Right kidney (tissue), 9 donors: ENCODE data around the gene POLR2H.

Experiments used
- DNase-seq: peaks from one replicate; pipeline ENCODE4 v3.0.0-alpha.2; 2016
- long read RNA-seq, 8 donors: transcript quantifications; one replicate each; lab custom pipeline, GENCODE V29; 2026

Gene POLR2H
- long read RNA-seq, donor 1, transcript POLR2H-208 (6 exons, 1,802 nt) = major isoform, 6 of 62 reads
- long read RNA-seq, donor 1, partial matches to known transcripts = 46 of 62 reads
- long read RNA-seq, donor 1, other reads (novel, unspliced or antisense) = 0 of 62 reads
- long read RNA-seq, donor 2, partial matches to known transcripts = 21 of 27 reads
- long read RNA-seq, donor 2, other reads (novel, unspliced or antisense) = 0 of 27 reads
- long read RNA-seq, donor 3, partial matches to known transcripts = 8 of 12 reads
- long read RNA-seq, donor 3, other reads (novel, unspliced or antisense) = 0 of 12 reads
- long read RNA-seq, donor 4, partial matches to known transcripts = 24 of 32 reads
- long read RNA-seq, donor 4, other reads (novel, unspliced or antisense) = 0 of 32 reads
- long read RNA-seq, donor 5, transcript POLR2H-202 (5 exons, 878 nt) = major isoform, 5 of 53 reads
- long read RNA-seq, donor 5, partial matches to known transcripts = 36 of 53 reads
- long read RNA-seq, donor 5, other reads (novel, unspliced or antisense) = 0 of 53 reads
- long read RNA-seq, donor 6, partial matches to known transcripts = 38 of 46 reads
- long read RNA-seq, donor 6, other reads (novel, unspliced or antisense) = 0 of 46 reads
- long read RNA-seq, donor 7, partial matches to known transcripts = 48 of 59 reads
- long read RNA-seq, donor 7, other reads (novel, unspliced or antisense) = 0 of 59 reads
- long read RNA-seq, donor 8, transcript POLR2H-208 (6 exons, 1,802 nt) = major isoform, 6 of 36 reads
- long read RNA-seq, donor 8, transcript POLR2H-211 (4 exons, 1,035 nt) = minor isoform, 5 of 36 reads
- long read RNA-seq, donor 8, partial matches to known transcripts = 18 of 36 reads
- long read RNA-seq, donor 8, other reads (novel, unspliced or antisense) = 0 of 36 reads

GRCh38 chr3:184361532-184361931 lies at the start of gene POLR2H, which contains the start of gene CLCN2:
Gene POLR2H (plus strand): TSS chr3:184361710. CDS start chr3:184363493, 1,783 bp downstream.
Gene CLCN2 (minus strand): TSS chr3:184361605. CDS start chr3:184361479, 126 bp downstream.
- DNase-seq = peak; percentile 83

- DNase-seq = peak; percentile 78
Measured at GRCh38 chr3:184314363-184314699, 47.2 kb upstream of the POLR2H start, which contains the start of gene EIF4G1. Gene EIF4G1 (plus strand): TSS chr3:184314606. CDS start chr3:184315797, 1,191 bp downstream.

DNA sequence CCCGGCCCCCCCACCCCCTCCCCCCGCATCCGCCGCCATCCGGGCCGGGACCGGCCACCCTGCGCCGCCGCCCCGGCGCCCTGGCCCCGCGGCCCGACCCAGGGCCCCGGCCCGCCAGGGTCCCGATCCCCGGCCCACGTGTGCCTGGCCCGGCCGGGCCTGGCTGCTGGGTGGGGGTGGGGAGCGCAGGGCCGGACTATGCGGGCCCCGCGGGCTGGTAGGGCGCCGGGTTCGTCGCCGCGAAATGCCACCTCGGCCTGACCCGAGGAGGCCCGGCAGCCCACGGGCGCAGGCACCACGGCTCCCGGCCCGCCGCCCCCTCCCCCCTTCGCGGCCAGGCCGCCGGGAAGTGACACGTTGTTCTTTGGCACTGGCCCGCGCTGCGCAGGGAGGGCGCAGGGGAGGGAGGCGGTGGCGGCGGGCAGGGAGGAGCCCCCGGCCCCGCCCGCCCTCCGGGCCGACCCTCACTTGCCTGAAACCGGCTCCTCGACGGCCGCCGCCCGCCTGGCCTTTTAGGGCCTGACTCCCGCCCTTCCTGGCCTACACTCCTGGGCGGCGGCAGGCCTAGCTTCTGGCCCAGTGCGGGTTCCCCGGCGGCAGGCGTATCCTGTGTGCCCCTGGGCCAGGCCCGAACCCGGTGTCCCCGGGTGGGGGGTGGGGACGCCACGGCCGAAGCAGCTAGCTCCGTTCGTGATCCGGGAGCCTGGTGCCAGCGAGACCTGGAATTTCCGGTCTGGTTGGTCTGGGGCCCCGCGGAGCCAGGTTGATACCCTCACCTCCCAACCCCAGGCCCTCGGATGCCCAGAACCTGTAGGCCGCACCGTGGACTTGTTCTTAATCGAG lies 46.6 kb upstream of the POLR2H start:
- peak; percentile 73 for DNase-seq

GRCh38 chr3:184315543-184315867 lies 46.0 kb upstream of the POLR2H start:
- DNase-seq = no peak

GRCh38 chr3:184315871-184316661 lies 45.4 kb upstream of the POLR2H start:
- no peak for DNase-seq

DNA sequence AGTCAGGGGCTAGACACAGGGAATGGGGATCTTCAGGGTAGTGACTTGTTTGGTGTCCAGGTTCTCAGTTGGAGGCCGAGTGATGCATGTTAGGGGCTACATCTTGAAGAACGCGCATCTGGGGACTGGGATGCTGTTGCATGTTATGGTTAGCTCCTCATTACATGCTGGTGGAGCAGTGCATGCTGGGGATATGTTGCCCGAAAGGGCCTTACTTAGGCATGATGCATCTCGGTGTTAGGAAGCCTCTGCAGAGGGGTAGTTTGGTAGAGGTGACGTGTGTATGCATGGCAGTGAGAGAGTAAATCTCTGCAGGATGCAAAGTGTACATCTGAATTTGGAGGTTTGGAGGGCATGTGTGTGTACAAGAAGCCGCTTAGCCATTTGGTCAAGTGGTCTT lies 44.7 kb upstream of the POLR2H start:
- no peak for DNase-seq

DNA sequence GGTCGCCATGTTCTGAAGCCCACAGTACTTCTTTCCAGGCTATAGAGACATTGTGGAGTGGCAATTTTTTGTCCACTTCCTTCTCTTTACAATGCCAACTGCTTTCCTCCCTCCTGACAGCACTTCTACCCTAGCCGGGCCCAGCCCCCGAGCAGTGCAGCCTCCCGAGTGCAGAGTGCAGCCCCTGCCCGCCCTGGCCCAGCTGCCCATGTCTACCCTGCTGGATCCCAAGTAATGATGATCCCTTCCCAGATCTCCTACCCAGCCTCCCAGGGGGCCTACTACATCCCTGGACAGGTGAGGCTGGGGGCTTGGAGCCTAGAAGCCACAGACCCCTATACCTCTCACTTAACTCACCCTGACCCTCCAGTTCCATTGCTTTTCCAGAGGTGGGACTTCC lies 44.3 kb upstream of the POLR2H start:
- no peak for DNase-seq

DNA sequence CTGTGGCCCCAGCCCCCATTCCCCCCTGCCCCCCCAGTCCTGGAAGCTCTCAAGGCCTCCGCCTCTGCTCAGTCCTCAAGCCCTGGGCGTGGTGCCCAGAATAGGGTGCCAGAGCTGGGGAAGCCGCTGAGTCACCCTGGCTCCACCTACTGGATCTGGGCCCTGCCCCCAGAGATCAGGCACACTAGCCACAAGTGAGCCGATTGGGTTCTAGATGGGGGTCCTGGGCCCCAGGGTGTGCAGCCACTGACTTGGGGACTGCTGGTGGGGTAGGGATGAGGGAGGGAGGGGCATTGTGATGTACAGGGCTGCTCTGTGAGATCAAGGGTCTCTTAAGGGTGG lies 41.4 kb upstream of the POLR2H start:
- DNase-seq = no peak

DNA sequence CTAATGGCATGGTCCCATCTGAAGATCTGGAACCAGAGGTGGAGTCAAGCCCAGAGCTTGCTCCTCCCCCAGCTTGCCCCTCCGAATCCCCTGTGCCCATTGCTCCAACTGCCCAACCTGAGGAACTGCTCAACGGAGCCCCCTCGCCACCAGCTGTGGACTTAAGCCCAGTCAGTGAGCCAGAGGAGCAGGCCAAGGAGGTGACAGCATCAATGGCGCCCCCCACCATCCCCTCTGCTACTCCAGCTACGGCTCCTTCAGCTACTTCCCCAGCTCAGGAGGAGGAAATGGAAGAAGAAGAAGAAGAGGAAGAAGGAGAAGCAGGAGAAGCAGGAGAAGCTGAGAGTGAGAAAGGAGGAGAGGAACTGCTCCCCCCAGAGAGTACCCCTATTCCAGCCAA lies 39.8 kb upstream of the POLR2H start:
- DNase-seq = no peak

DNA sequence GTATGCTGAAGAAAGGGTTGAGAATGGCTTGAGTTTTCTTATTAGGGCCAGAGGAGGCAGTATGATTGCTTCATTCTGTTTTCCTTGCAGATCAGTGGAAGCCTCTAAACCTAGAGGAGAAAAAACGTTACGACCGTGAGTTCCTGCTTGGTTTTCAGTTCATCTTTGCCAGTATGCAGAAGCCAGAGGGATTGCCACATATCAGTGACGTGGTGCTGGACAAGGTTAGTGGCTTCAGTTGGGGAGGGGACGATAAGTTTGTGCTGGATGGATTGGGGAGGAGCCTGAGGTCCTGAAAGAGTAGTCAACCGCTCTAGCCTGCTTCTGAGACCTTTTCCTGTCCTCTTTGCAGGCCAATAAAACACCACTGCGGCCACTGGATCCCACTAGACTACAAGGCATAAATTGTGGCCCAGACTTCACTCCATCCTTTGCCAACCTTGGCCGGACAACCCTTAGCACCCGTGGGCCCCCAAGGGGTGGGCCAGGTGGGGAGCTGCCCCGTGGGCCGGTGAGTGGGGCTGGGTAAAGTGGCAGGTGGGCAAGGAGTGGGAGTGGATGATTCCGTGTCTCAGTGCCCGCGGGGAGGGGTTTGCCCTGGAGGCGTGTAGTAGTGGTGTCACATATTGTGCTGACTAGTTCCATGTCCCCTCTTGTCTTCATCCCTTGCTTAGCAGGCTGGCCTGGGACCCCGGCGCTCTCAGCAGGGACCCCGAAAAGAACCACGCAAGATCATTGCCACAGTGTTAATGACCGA lies 38.6 kb upstream of the POLR2H start:
- DNase-seq = no peak

DNA sequence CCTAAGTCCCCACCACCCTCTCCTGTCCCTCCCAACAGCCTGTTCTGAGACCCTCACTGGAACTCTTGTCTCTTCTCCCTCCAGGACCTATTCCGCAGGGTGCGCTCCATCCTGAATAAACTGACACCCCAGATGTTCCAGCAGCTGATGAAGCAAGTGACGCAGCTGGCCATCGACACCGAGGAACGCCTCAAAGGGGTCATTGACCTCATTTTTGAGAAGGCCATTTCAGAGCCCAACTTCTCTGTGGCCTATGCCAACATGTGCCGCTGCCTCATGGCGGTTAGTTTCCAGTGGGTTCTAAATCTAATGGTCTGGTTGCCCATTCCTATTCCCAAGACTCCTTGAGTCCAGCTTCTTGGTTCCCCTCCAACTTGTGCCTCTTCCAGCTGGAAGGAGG lies 37.8 kb upstream of the POLR2H start:
- no peak for DNase-seq

DNA sequence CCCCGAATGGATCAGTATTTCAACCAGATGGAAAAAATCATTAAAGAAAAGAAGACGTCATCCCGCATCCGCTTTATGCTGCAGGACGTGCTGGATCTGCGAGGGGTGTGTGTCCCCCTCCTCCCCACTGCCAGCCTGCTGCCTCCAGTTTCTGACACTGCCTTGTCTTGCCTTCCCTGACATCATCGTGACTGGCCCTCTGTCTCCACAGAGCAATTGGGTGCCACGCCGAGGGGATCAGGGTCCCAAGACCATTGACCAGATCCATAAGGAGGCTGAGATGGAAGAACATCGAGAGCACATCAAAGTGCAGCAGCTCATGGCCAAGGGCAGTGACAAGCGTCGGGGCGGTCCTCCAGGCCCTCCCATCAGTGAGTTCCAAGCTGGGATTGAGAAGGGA lies 36.2 kb upstream of the POLR2H start:
- no peak for DNase-seq

DNA sequence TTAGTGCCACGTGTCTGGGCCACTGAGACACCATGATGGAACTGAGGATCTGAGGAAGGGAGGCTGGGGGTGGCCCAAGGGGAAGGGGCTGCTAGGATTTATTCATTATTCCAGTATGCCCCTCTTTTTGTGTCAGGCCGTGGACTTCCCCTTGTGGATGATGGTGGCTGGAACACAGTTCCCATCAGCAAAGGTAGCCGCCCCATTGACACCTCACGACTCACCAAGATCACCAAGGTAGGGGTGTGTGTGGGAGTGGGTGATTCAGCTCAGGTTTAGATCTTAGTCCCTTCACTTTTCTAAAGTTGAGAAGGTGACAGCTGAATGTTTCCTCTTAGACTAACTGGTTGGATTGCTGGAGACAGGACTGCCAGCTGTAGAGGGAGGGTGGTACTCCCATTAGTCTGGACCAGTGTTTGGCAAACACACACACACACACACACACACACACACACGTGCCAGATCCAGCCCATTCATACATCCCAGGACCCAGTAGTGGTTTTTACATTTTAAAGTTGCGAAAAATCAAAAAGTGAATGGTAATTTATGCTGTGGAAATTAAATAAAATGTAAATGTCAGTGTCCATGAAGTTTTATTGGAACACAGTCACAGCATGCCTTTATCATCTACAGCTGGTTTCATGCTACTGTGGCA lies 35.7 kb upstream of the POLR2H start:
- no peak for DNase-seq

GRCh38 chr3:184327171-184327570 lies 34.3 kb upstream of the POLR2H start:
- no peak for DNase-seq

DNA sequence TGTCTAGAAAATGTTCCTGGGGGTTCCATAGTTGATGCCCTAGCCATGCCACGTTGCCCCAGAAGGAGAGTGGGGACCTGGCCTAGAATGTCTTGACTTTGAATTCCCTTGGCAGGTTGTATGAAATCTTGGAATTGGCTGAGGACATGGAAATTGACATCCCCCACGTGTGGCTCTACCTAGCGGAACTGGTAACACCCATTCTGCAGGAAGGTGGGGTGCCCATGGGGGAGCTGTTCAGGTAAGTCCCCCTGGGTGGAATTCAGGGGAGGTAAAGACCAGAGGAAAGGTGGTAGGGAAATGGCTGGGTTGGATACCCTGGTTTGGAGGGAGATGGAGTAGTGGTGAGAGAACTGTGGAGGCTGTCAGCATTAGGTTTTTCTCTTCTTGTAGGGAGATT lies 33.0 kb upstream of the POLR2H start:
- DNase-seq = no peak

DNA sequence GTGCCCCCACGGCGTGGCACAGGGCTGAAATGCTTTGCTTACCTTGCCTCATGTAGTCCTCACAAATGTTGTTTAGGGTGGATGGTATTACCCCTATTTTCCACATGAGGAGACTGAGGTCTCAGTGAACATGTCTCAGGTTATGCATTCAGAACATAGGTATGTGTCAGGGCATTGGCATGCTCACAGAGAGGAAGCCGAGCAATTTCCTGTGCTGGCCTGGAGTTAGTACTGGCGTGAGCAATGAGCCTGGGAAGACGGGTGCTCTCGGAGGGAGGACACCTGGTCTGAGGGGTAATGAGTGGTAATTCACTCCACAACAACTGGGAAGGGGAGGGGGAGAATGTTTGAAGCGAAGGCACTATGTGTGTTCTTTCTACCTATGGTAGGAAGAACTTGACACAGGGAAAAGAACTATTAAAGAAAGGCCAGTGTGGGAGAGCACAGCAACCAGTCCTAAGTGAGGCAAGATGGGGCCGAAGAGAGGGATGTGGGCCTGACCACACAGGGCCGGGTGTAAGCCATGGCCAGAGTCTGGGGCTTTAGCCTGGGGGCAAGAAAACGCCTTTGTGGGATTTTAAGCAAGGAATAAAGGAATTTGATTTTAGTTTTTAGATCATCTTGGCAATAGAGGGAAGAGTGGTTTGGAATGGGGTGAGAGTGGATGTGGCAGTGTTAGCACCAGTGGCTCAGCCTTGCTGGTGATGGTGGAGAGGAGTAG lies 29.0 kb upstream of the POLR2H start:
- no peak for DNase-seq

GRCh38 chr3:184333190-184333589 lies 28.3 kb upstream of the POLR2H start:
- no peak for DNase-seq

DNA sequence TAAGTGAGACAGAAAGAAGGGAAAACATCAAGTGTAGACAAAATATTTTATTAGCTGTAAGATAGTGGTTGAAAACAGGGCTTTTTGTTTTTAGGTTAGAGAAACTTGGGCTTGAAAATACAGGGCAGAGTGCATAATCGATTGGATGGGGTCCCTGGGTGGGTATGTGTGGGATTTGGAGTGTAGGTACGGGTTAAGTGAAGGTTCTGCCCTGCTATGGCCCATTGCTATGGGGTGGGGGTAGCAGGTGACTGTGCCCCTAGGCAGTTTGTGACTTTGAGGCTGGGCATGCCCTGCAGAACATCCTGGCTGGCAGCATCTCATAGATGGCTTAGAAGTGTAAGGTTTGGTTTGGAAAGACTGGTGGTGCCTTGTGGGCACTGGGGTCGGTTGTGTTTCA lies 27.8 kb upstream of the POLR2H start:
- DNase-seq = no peak

DNA sequence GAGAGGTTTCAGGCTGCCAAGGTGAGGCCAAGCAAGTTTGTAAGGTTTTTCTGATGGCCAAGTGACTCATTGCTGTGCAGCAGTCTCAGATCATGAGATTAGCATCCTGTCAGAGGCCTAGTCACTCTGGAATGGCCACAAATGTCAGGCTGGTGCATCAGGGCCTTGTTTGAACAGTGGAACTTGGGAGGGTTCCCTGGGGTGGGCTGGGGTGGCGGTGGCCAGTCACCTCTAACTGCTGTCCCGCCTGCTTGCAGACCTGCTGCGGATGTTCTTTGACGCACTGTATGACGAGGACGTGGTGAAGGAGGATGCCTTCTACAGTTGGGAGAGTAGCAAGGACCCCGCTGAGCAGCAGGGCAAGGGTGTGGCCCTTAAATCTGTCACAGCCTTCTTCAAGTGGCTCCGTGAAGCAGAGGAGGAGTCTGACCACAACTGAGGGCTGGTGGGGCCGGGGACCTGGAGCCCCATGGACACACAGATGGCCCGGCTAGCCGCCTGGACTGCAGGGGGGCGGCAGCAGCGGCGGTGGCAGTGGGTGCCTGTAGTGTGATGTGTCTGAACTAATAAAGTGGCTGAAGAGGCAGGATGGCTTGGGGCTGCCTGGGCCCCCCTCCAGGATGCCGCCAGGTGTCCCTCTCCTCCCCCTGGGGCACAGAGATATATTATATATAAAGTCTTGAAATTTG lies 26.9 kb upstream of the POLR2H start:
- DNase-seq = peak; percentile 17
